ENCODE data around the gene SCYL1. TPM values are rescaled to one million over a fixed set of nuclear protein-coding genes. Genes with fewer than 3 reads are reported as not detected.

SCYL1 gene
- total RNA-seq, 1 donor from 2014 or later, result 16.9 TPM

DNA sequence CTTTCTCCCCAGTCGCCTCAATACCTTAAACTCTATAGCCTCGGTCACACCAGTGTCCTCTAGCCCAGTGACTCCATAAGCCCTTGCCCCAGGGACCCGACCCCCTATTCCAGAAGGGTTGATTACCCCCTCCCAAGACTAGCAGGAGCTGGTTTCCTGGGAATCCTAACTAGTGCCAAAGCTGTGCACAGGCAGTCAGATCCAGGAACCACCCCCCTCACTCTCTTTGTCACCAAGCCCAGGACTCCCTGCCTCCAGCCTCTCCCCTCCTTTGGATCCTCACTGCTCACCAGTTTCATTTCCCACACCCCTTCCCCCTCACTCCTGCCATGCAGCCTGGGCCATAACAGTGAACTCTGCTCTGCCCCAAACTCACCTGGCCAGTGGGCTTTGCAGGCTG, 23.5 kb downstream of the SCYL1 start:
- Mint-ChIP-seq H3K27ac (no peak overlapping the region), H3K27me3 (ENCODE audit: insufficient read depth, low read depth) (peaks cover 32% of the 10 kb centered on the region), H3K4me3 (peak overlapping the region; percentile 61), H3K4me1 (peaks cover 36% of the 10 kb centered on the region), H3K9me3 (no peaks in the 10 kb centered on the region), H3K36me3 (peaks cover 9% of the 10 kb centered on the region)
- Histone ChIP-seq H3K4me2 (no peak overlapping the region), H3K9me3 (ENCODE audit: low read depth) (no peaks in the 10 kb centered on the region), H3K79me2 (ENCODE audit: low read depth) (no peaks in the 10 kb centered on the region), H3K4me1 (peaks cover 10% of the 10 kb centered on the region), H3K9ac (no peak overlapping the region), H3K27ac (no peak overlapping the region), H3K36me3 (no peaks in the 10 kb centered on the region), H3K27me3 (peaks cover 98% of the 10 kb centered on the region), H3F3A (ENCODE audit: low read depth) (peaks cover 36% of the 10 kb centered on the region), H4K20me1 (ENCODE audit: low read depth) (peaks cover 39% of the 10 kb centered on the region), H2AFZ (replicated peaks) (no peak overlapping the region), H3K4me3 (no peak overlapping the region)
- TF ChIP-seq EZH2phosphoT487 (IDR thresholded peaks at IDR 0.05) (no peak), CTCF (IDR thresholded peaks at IDR 0.05) (no peak), EZH2 (IDR thresholded peaks at IDR 0.05) (no peak)
- DNase-seq (ENCODE audit: low spot score), result no peak

DNA sequence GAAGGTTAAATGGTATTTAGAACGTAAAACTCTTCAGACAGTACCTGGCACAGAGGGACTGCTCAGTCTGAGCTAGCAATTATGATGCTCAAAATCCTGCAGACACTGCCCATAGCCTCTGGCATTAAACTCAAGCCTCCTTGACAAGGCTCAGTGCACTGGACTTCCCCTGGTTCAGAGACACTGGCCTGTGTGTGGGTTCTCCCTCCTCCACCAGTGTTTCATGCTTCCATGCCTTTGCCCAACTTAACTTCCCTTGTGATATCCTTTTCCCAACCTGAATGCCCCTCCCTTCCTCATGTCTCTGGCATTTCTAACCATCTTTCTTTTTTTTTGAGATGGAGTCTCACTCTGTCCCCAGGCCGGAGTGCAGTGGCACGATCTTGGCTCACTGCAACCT, 24.2 kb downstream of the SCYL1 start:
- DNase-seq (ENCODE audit: low spot score), result no peak
- Histone ChIP-seq H3K4me3 (no peak overlapping the region), H3K79me2 (ENCODE audit: low read depth) (no peaks in the 10 kb centered on the region), H3K27ac (no peak overlapping the region), H2AFZ (replicated peaks) (no peak overlapping the region), H3K9ac (no peak overlapping the region), H3K27me3 (peaks cover 98% of the 10 kb centered on the region), H3K9me3 (ENCODE audit: low read depth) (no peaks in the 10 kb centered on the region), H3K36me3 (no peaks in the 10 kb centered on the region), H3K4me1 (peaks cover 17% of the 10 kb centered on the region), H3K4me2 (no peak overlapping the region), H4K20me1 (ENCODE audit: low read depth) (peaks cover 39% of the 10 kb centered on the region), H3F3A (ENCODE audit: low read depth) (peaks cover 39% of the 10 kb centered on the region)
- Mint-ChIP-seq H3K27ac (no peak overlapping the region), H3K4me1 (peaks cover 36% of the 10 kb centered on the region), H3K36me3 (peaks cover 9% of the 10 kb centered on the region), H3K4me3 (peak overlapping the region; percentile 54), H3K27me3 (ENCODE audit: insufficient read depth, low read depth) (peaks cover 30% of the 10 kb centered on the region), H3K9me3 (no peaks in the 10 kb centered on the region)
- no peak for TF ChIP-seq EZH2phosphoT487 (IDR thresholded peaks at IDR 0.05)
- TF ChIP-seq EZH2 (IDR thresholded peaks at IDR 0.05), result no peak
- no peak for TF ChIP-seq CTCF (IDR thresholded peaks at IDR 0.05)

- Mint-ChIP-seq H3K27ac (no peak overlapping the region), H3K9me3 (no peaks in the 10 kb centered on the region), H3K27me3 (ENCODE audit: insufficient read depth, low read depth) (peaks cover 33% of the 10 kb centered on the region), H3K4me1 (peaks cover 48% of the 10 kb centered on the region), H3K36me3 (peaks cover 9% of the 10 kb centered on the region), H3K4me3 (peak overlapping the region; percentile 12)
- no peak overlapping the region for H3K27ac ChIP-seq
- H3K4me1 ChIP-seq, result peaks cover 15% of the 10 kb centered on the region
- no peaks in the 10 kb centered on the region for H3K9me3 ChIP-seq (ENCODE audit: low read depth)
- peaks cover 35% of the 10 kb centered on the region for H4K20me1 ChIP-seq (ENCODE audit: low read depth)
- no peak overlapping the region for H3K9ac ChIP-seq
- peaks cover 31% of the 10 kb centered on the region for H3F3A ChIP-seq (ENCODE audit: low read depth)
- H3K4me3 ChIP-seq, result no peak overlapping the region
- peaks cover 98% of the 10 kb centered on the region for H3K27me3 ChIP-seq
- H3K79me2 ChIP-seq (ENCODE audit: low read depth), result no peaks in the 10 kb centered on the region
- H2AFZ ChIP-seq (replicated peaks), result no peak overlapping the region
- H3K36me3 ChIP-seq, result no peaks in the 10 kb centered on the region
- peak; percentile 70 for DNase-seq (ENCODE audit: low spot score)
- no peak overlapping the region for H3K4me2 ChIP-seq
- TF ChIP-seq EZH2phosphoT487 (IDR thresholded peaks at IDR 0.05) (no peak), CTCF (IDR thresholded peaks at IDR 0.05) (peak; percentile 61), EZH2 (IDR thresholded peaks at IDR 0.05) (no peak)
Observed at GRCh38 chr11:65551572-65552387, 26.9 kb downstream of the SCYL1 start.

All from neural progenitor cell (in vitro differentiated cells).